Measurements from ENCODE around the gene TPGS2.

DNA sequence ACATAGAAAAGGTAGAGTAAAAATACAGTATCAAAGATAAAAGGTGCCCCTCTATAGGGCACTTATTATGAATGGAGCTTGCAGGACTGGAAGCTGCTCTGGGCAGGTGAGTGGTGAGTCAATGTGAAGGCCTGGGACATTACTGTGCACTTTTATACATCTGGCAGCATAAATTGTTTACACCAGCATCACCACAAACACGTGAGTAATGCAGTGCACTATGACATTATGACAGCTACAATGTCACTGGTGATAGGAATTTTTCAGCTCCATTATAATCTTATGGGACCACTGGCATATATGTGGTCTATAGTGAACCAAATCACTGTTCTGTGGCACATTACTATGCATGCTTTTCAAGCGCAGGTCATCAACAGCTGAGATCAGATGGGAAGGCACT, 48.1 kb downstream of the TPGS2 start:
- TF ChIP-seq POLR2AphosphoS5 (IDR thresholded peaks at IDR 0.05; ENCODE audit: borderline replicate concordance, low read depth, low read length) (no peak), EZH2 (IDR thresholded peaks at IDR 0.05) (no peak), FOXP2 (optimal IDR thresholded peaks at IDR 0.05; ENCODE audit: control extremely low read depth, extremely low read length, insufficient read depth) (no peak)

Data from SK-N-MC (cell line).